CD14-positive monocyte (primary cell): Measurements from ENCODE around the gene PTGS1. TPM values are rescaled to one million over a fixed set of nuclear protein-coding genes. Genes with fewer than 3 reads are reported as not detected.

Source experiments
- DNase-seq, 3 donors: peaks; one replicate each; pipeline ENCODE4 v3.0.0-alpha.2; 2011 to 2022
- H2AFZ ChIP-seq: 2 replicates; pipeline ENCODE4 v1.6.0; 2012; ENCODE audit warnings: mild to moderate bottlenecking, low read depth, low read length, inconsistent platforms; ENCODE audit not compliant: insufficient read depth, poor library complexity, severe bottlenecking
- H3K27ac ChIP-seq, 2 donors: 1 replicate in 1 of 2; 2 replicates in 1 of 2; pipeline ENCODE4 v1.5.1; 2012 to 2013; ENCODE audit warnings: low read length in 2 of 2, control low read depth in 1 of 2, inconsistent platforms in 1 of 2, low read depth in 1 of 2, mild to moderate bottlenecking in 1 of 2
- H3K27me3 ChIP-seq, 2 donors: one replicate each; pipeline versions ENCODE4 v1.6.0 to v1.6.1; 2011 to 2013; ENCODE audit warnings: low read length in 2 of 2; ENCODE audit not compliant: control insufficient read depth in 2 of 2, insufficient read depth in 2 of 2
- H3K36me3 ChIP-seq, 2 donors: replicated peaks in 1 of 2; 1 replicate in 1 of 2; 2 replicates in 1 of 2; pipeline versions ENCODE4 v1.5.1 to v1.6.1; 2012 to 2013; ENCODE audit warnings: low read length in 2 of 2, control low read depth in 1 of 2, inconsistent platforms in 1 of 2, mild to moderate bottlenecking in 1 of 2; ENCODE audit not compliant: insufficient read depth in 2 of 2, control insufficient read depth in 1 of 2
- H3K4me1 ChIP-seq, 2 donors: 1 replicate in 1 of 2; 2 replicates in 1 of 2; pipeline versions ENCODE4 v1.5.1 to v1.6.1; 2012 to 2013; ENCODE audit warnings: low read length in 2 of 2, control low read depth in 1 of 2, inconsistent platforms in 1 of 2, mild to moderate bottlenecking in 1 of 2, moderate library complexity in 1 of 2; ENCODE audit not compliant: insufficient read depth in 2 of 2, control insufficient read depth in 1 of 2
- H3K4me2 ChIP-seq: replicated peaks from 2 replicates; pipeline ENCODE3; 2012; ENCODE audit warnings: low read length, moderate library complexity, mild to moderate bottlenecking; ENCODE audit not compliant: poor library complexity, severe bottlenecking; ENCODE audit errors: extremely low read depth
- H3K4me3 ChIP-seq, 3 experiments: fragments of 200-600 bp in 1 of 3; sonication (generic) in 1 of 3; replicated peaks in 1 of 3; 1 replicate in 2 of 3; 2 replicates in 1 of 3; pipeline ENCODE4 v1.5.1; 2011 to 2013; ENCODE audit warnings: low read length in 3 of 3, mild to moderate bottlenecking in 3 of 3, control low read depth in 2 of 3, low read depth in 2 of 3, inconsistent platforms in 1 of 3, moderate library complexity in 1 of 3
- H3K79me2 ChIP-seq: 2 replicates; pipeline ENCODE4 v1.6.0; 2012; ENCODE audit warnings: mild to moderate bottlenecking, control low read depth, inconsistent platforms, low read length, moderate library complexity; ENCODE audit not compliant: insufficient read depth
- H3K9ac ChIP-seq: 2 replicates; pipeline ENCODE4 v1.6.0; 2017; ENCODE audit warnings: low read length, mild to moderate bottlenecking; ENCODE audit not compliant: insufficient read depth, poor library complexity, severe bottlenecking
- H3K9me3 ChIP-seq, 2 donors: replicated peaks in 1 of 2; 1 replicate in 1 of 2; 2 replicates in 1 of 2; pipeline versions ENCODE4 v1.5.1 to v1.6.1; 2012 to 2013; ENCODE audit warnings: low read length in 2 of 2, control low read depth in 1 of 2; ENCODE audit not compliant: control insufficient read depth in 1 of 2, insufficient read depth in 1 of 2
- H4K20me1 ChIP-seq: 2 replicates; pipeline ENCODE4 v1.6.0; 2012; ENCODE audit warnings: mild to moderate bottlenecking, low read length, control low read depth, moderate library complexity; ENCODE audit not compliant: insufficient read depth
- H3K27ac Mint-ChIP-seq, 7 donors: one replicate each; pipeline ENCODE4 v1.8.0; 2020; ENCODE audit warnings: mild to moderate bottlenecking in 7 of 7, mixed read lengths in 7 of 7, moderate library complexity in 6 of 7, inconsistent platforms in 2 of 7
- H3K27me3 Mint-ChIP-seq, 3 donors: one replicate each; pipeline ENCODE4 v1.8.0; 2021 to 2022; ENCODE audit warnings: low read depth in 3 of 3, mild to moderate bottlenecking in 3 of 3, mixed read lengths in 3 of 3, moderate library complexity in 3 of 3, inconsistent platforms in 1 of 3
- H3K36me3 Mint-ChIP-seq, 2 donors: one replicate each; pipeline ENCODE4 v1.8.0; 2020; ENCODE audit warnings: mixed read lengths in 2 of 2, inconsistent platforms in 1 of 2, mild to moderate bottlenecking in 1 of 2
- H3K4me1 Mint-ChIP-seq: one replicate; pipeline ENCODE4 v1.8.0; 2020; ENCODE audit warnings: mild to moderate bottlenecking, mixed read lengths
- H3K4me3 Mint-ChIP-seq, 2 donors: one replicate each; pipeline ENCODE4 v1.8.0; 2020; ENCODE audit warnings: mild to moderate bottlenecking in 2 of 2, mixed read lengths in 2 of 2, moderate library complexity in 1 of 2
- H3K9me3 Mint-ChIP-seq, 7 donors: one replicate each; pipeline ENCODE4 v1.8.0; 2020 to 2022; ENCODE audit warnings: mixed read lengths in 7 of 7, mild to moderate bottlenecking in 6 of 7, moderate library complexity in 6 of 7, inconsistent platforms in 2 of 7
- CTCF ChIP-seq: fragments of 200-600 bp; IDR thresholded peaks from one replicate; pipeline ENCODE4 v1.8.0; 2022; ENCODE audit warnings: antibody characterized with exemption, mild to moderate bottlenecking
- WGBS: methylation state at CpG from one replicate; pipeline ENCODE4 v1.1.5; 2013; ENCODE audit warnings: missing lambda C conversion rate; ENCODE audit not compliant: insufficient coverage; 5-methylcytosine and 5-hydroxymethylcytosine counted together
- intact Hi-C, 2 donors: fragments of 100-400 bp; cut with micrococcal nuclease; formaldehyde crosslinking; loops; one replicate each; pipeline versions ENCODE4 v1.15.0 to v1.15.1; 2023
- polyA plus RNA-seq, 3 donors: library from polyadenylated mRNA; depleted of rRNA in 1 of 3; unstranded in 2 of 3; stranded (reverse) in 1 of 3; fragments of 300-500 nt in 2 of 3; fragments of >200 nt in 1 of 3; fragmentation: Illumina TruSeq in 2 of 3; gene quantifications; 1 replicate in 2 of 3; 2 replicates in 1 of 3; pipeline ENCODE4 v1.2.3, GENCODE V29; 2012 to 2021

The PTGS1 gene
- polyA plus RNA-seq, 3 donors, result 17.9 to 27.8 (median 20.5) TPM

DNA sequence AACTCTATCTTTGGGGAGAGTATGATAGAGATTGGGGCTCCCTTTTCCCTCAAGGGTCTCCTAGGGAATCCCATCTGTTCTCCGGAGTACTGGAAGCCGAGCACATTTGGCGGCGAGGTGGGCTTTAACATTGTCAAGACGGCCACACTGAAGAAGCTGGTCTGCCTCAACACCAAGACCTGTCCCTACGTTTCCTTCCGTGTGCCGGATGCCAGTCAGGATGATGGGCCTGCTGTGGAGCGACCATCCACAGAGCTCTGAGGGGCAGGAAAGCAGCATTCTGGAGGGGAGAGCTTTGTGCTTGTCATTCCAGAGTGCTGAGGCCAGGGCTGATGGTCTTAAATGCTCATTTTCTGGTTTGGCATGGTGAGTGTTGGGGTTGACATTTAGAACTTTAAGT, 21.5 kb downstream of the PTGS1 start:
- no peak overlapping the region for H3K27ac ChIP-seq
- peaks cover 13% of the 10 kb centered on the region in 2 donors for H3K4me1 ChIP-seq
- DNase-seq, result no peak
- H3K4me1 Mint-ChIP-seq, result peaks cover 15% of the 10 kb centered on the region
- peak overlapping the region in 2 of 7 donors; percentile 1 to 43 for H3K27ac Mint-ChIP-seq
- H3K79me2 ChIP-seq, result no peaks in the 10 kb centered on the region
- peaks cover 0 to 2% (median 0%) of the 10 kb centered on the region in 7 donors for H3K9me3 Mint-ChIP-seq
- peaks cover 0 to 2% (median 1%) of the 10 kb centered on the region in 3 donors for H3K27me3 Mint-ChIP-seq
- H3K4me3 Mint-ChIP-seq, result no peak overlapping the region
- H3K27me3 ChIP-seq, result no peaks in the 10 kb centered on the region
- H2AFZ ChIP-seq, result no peak overlapping the region
- no peak overlapping the region for H3K4me2 ChIP-seq
- WGBS, result 94% methylated on average over 9 of the region's 9 CpGs
- intact Hi-C loops, result no loop called here
- no peak overlapping the region for H3K9ac ChIP-seq
- H3K9me3 ChIP-seq, result no peaks in the 10 kb centered on the region
- TF ChIP-seq CTCF, result no peak
- peaks cover 4% of the 10 kb centered on the region for H4K20me1 ChIP-seq
- no peak overlapping the region for H3K4me3 ChIP-seq
- H3K36me3 ChIP-seq, result peaks cover 39 to 43% of the 10 kb centered on the region in 2 donors
- H3K36me3 Mint-ChIP-seq, result peaks cover 55 to 63% of the 10 kb centered on the region in 2 donors

GRCh38 chr9:122392714-122393113, 21.9 kb downstream of the PTGS1 start:
- Histone ChIP-seq H3K9me3 (no peaks in the 10 kb centered on the region), H3K27ac (no peak overlapping the region), H2AFZ (no peak overlapping the region), H3K4me2 (no peak overlapping the region), H3K79me2 (no peaks in the 10 kb centered on the region), H3K9ac (no peak overlapping the region), H3K4me1 (peaks cover 13% of the 10 kb centered on the region in 2 donors), H3K36me3 (peaks cover 34 to 39% of the 10 kb centered on the region in 2 donors), H3K27me3 (no peaks in the 10 kb centered on the region), H3K4me3 (no peak overlapping the region), H4K20me1 (peaks cover 4% of the 10 kb centered on the region)
- Mint-ChIP-seq H3K27me3 (peaks cover 0 to 2% (median 1%) of the 10 kb centered on the region in 3 donors), H3K4me1 (peaks cover 15% of the 10 kb centered on the region), H3K4me3 (no peak overlapping the region), H3K27ac (no peak overlapping the region), H3K9me3 (peaks cover 0 to 2% (median 0%) of the 10 kb centered on the region in 7 donors), H3K36me3 (peaks cover 50 to 59% of the 10 kb centered on the region in 2 donors)
- no peak for DNase-seq
- TF ChIP-seq CTCF, result no peak
- WGBS, result 100% methylated on average over 2 of the region's 2 CpGs
- intact Hi-C loops, result no loop called here
